NCI-H128 (cell line): ENCODE results near the gene ZEB2.

ENCODE experiments used
- DNase-seq: peaks from one replicate; lab custom pipeline; 2025; ENCODE audit not compliant: unreplicated experiment; lab: John Stamatoyannopoulos, UW

ZEB2 gene

GRCh38 chr2:144361742-144362141, 158.2 kb downstream of the ZEB2 start:
- DNase-seq: no peak

GRCh38 chr2:144359684-144360083, 160.2 kb downstream of the ZEB2 start:
- no peak for DNase-seq

GRCh38 chr2:144358979-144359541, 160.9 kb downstream of the ZEB2 start:
- DNase-seq: no peak

- DNase-seq: no peak
These were observed 161.4 kb downstream of the ZEB2 start for GRCh38 chr2:144358374-144358964.

- DNase-seq: no peak
These were observed 162.1 kb downstream of the ZEB2 start for GRCh38 chr2:144357623-144358373.

- no peak for DNase-seq
These were observed 163.5 kb downstream of the ZEB2 start for GRCh38 chr2:144356402-144356801.

- DNase-seq: no peak
These were observed 165.0 kb downstream of the ZEB2 start for GRCh38 chr2:144354953-144355352.

- no peak for DNase-seq
These were observed 168.2 kb downstream of the ZEB2 start for GRCh38 chr2:144351687-144352086.

- no peak for DNase-seq
These were observed 169.6 kb downstream of the ZEB2 start for GRCh38 chr2:144350151-144350802.

- DNase-seq: no peak
These were observed 170.2 kb downstream of the ZEB2 start for GRCh38 chr2:144349674-144350073.

GRCh38 chr2:144348846-144349245, 171.1 kb downstream of the ZEB2 start:
- no peak for DNase-seq

GRCh38 chr2:144346229-144346628, 173.7 kb downstream of the ZEB2 start:
- DNase-seq: no peak

- DNase-seq: no peak
These were observed 176.8 kb downstream of the ZEB2 start for GRCh38 chr2:144343145-144343544.

GRCh38 chr2:144341538-144341937, 178.4 kb downstream of the ZEB2 start:
- DNase-seq: no peak

- no peak for DNase-seq
These were observed 180.9 kb downstream of the ZEB2 start for GRCh38 chr2:144339048-144339447.

GRCh38 chr2:144334551-144334950, 185.4 kb downstream of the ZEB2 start:
- DNase-seq: no peak
